Measurements from ENCODE around the gene SLC36A1.

The SLC36A1 gene

DNA sequence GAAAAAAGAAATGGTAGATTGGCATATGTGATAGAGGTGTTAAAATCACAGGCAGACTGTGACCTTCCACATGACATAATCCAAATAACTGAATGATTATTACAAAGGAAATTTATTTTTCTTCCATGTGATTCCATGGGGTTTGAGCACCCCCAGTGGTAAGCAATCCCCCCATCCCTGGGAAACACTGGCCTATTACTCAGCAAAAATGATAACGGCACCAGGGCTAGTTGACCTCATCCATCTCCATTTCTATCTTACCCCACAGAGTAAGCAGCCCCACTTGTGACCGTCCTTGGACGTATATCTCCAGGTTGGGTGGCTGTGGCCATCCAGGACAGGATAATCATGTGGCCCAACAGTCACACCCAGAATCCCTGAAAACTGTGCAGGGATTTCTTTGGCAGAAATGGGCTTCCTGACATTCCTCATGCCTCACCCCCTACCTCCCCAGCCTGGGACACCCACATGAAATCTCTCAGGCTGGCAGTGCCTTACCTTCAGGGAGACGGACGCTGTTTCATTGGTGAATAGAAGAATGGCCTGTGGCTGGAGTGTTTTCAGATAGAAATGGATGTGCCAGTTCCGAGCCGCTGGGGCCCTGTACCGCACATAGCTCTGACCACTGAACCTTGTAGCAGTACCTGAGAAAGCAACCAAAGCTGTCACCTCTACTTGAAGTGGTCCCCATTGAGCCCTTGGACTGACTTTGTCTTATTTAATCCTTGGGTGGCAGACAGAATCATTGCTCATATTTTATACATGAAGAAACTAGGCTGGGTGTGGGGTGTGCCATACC lies 69.9 kb downstream of the SLC36A1 start:
- no peak overlapping the region for H3K4me3 ChIP-seq (ENCODE audit: low read length)
- DNase-seq (ENCODE audit: low read depth, low spot score): no peak

DNA sequence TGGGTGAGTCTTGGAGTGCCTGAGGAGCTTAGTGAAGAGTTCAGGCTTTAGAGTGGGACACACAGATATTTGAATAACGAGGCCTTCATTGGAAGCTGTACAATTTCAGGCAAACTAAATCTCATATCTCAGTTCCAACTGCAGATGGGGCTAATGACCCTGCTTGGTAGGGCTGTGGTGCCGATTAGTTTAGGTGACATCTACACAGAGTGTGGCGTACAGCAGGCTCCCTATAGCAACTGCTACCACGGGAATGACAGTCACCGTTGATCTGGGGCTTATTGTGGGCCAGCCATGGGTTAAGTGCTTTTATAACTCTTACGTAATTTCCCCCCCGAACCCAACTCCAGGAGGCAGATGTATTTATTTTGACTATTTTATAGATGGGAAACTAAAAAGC lies 72.9 kb downstream of the SLC36A1 start:
- no peak overlapping the region for H3K4me3 ChIP-seq (ENCODE audit: low read length)
- DNase-seq (ENCODE audit: low read depth, low spot score): no peak

DNA sequence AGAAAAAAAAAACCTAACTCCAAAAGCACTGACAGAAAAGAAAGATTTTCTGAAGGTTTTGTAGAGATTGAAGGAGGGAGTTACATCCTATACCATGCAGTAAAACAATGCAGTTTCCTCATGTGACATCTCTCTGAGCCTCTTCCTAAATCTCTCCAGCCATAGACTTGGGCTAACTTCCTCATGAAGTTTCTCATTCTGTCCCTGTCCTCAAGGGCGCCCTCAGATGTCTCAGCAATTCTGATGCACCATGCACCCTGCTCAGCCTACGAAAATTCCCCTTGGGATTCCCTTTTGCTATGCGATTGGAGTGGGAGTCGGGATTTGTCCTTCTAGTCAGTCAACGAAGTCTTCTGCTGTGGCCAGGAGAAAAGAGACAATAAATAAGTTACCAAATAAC lies 74.8 kb downstream of the SLC36A1 start:
- H3K4me3 ChIP-seq (ENCODE audit: low read length): no peak overlapping the region
- no peak for DNase-seq (ENCODE audit: low read depth, low spot score)

DNA sequence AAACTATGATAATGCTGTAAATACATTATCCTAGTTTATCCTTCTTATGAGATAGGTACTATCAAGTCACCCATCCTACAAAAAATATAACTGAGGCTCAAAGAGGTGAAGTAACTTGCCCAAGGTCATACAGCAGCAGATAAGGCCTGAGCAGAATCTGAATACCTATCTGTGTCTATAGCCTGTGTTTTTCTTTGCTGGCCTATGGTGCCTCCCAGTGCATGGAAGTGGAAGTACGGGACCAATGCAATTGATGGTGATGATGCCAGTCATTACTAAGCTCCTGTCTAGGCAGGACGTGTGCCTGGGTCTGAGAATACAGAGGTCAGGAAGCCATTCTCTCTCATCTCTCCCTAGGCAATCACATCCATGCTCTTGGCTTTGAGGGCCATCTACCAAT lies 75.9 kb downstream of the SLC36A1 start:
- DNase-seq (ENCODE audit: low read depth, low spot score): peak; percentile 51
- no peak overlapping the region for H3K4me3 ChIP-seq (ENCODE audit: low read length)

DNA sequence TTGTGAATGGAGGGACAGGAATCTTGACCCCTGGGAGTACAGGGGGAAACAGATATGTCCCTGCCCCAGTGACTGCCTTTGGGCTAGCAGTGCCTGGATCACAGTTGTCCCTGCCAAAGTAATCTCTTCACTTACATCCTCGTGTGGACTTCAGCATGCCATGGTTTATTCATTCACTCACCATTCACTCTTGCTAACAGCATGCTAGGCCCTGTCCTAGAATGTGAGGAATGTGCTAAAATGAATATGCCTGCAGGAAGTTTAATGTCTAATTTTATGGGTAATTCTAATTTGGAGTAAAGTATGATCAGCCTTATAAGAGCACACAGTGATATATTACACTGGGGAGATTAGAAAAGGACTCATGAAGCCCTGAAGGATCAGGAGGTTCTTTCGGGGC lies 80.8 kb downstream of the SLC36A1 start:
- no peak for DNase-seq (ENCODE audit: low read depth, low spot score)
- H3K4me3 ChIP-seq (ENCODE audit: low read length): no peak overlapping the region

DNA sequence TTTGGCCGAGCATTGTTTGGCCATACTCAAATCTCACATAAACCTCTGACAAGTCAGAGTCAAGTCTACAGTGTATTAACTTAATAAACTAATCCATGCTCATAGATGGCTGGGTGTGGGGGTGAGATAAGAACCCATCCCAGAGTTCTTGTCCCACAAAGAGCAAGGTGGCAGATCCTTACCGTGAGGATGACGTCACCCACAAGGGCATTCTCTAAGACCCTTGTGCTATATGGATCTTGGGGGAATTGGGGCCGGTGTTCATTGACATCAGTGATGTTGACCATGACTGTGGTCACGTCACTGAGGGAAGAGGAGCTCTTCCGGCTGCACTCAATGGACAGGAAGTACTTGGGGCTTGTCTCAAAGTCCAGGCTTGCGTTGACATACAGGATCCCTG lies 81.6 kb downstream of the SLC36A1 start:
- DNase-seq (ENCODE audit: low read depth, low spot score): no peak
- no peak overlapping the region for H3K4me3 ChIP-seq (ENCODE audit: low read length)

DNA sequence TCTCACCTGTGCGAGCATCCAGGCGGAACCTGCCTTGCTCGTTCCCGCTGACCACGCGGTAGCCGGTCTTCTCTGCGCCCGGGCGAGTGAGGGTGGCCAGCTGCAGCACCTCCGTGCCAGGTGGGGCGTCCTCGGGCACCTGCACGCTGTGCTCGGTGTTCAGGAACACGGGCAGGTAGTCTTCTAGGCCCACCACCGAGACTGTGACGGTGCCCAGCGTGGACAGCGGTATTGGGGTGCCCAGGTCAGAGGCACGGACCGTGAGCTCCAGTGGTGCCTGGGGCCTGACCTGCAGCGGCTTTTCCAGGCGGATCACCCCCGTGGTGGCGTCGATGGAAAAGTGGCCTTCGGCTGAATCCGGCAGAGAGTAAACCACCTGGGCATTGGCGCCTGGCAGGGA lies 84.2 kb downstream of the SLC36A1 start:
- DNase-seq (ENCODE audit: low read depth, low spot score): no peak
- H3K4me3 ChIP-seq (ENCODE audit: low read length): no peak overlapping the region

DNA sequence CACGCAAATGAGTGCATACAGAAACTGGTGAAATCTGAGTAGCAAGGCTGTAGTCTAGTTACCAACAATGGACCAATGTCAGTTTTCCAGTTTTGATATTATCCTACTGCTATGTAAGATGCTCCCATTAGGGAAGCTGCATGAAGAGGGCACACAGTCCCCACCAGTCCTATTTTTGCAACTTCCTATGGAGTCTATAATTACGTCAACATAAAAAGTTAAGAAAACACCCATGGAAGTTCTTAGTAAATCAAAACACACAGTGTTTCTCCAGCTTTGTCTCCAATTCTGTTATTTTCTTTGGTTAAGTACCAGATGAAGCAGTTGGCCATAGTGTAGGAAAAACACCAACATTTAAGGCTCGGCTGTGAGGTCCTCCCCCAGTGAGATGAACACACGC lies 85.0 kb downstream of the SLC36A1 start:
- DNase-seq (ENCODE audit: low read depth, low spot score): no peak
- H3K4me3 ChIP-seq (ENCODE audit: low read length): no peak overlapping the region

DNA sequence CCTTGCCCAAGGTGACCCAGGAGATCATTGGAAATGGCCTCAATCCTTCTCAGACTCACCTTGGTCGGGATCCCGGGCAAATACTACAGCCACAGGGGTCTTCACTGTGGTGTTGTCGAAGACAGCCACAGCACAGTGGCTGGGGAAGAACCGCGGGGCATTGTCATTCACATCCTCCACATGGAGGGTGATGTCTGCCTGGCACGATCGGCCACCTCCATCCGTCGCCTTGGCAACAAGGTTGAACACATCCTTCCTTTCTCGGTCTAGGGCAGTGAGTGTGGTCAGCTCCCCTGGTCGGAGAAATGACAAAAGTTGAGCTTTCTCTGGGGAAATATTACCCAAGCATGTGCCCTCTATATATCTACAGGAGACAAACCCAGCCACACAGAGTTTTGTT lies 86.9 kb downstream of the SLC36A1 start:
- no peak overlapping the region for H3K4me3 ChIP-seq (ENCODE audit: low read length)
- no peak for DNase-seq (ENCODE audit: low read depth, low spot score)

DNA sequence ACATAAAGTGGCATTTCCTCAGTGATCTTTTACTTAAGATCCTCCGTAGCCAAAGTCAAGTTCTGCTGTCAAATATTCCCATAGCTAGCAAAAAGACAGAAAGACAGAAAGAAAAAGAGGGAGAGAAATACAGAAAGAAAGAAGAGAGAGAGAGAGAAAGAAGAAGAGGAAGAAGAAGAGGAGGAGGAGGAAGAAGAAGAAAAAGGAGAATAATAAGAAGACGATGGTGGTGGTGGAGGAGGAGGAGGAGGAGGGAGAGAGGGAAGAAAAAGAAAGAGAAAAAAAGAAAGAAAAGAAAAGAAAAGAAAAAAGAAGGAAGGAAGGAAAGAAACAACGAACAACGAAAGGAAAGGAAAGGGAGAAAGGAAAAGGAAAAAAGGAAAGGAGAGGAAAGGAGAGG lies 89.6 kb downstream of the SLC36A1 start:
- no peak overlapping the region for H3K4me3 ChIP-seq (ENCODE audit: low read length)
- DNase-seq (ENCODE audit: low read depth, low spot score): no peak

DNA sequence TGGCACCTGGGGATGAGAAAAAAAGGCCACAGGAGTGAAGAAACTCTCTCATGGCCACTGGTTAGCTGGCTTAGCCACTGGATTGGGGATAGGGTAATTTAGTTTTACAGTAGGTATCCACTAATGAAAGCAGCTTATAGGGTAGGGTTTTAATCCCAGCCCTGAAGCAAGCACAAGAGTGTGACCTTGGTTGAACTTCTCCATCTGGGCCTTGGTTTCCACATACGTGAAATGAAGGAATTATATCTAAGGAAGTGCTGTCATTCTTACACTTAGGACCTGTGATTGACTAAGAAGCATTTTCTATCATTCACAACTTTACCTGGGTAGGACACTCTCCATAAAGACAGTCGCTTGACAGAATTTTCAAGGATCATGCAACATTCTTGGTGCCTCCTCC lies 94.2 kb downstream of the SLC36A1 start:
- no peak overlapping the region for H3K4me3 ChIP-seq (ENCODE audit: low read length)
- DNase-seq (ENCODE audit: low read depth, low spot score): no peak
